Measurements from ENCODE around the gene ZBTB7C. TPM values are rescaled to one million over a fixed set of nuclear protein-coding genes. Genes with fewer than 3 reads are reported as not detected.

The ZBTB7C gene
- polyA plus RNA-seq, 2 of the 4 experiments (the other 2 are of a cell fraction): 0.10 to 0.12 TPM

DNA sequence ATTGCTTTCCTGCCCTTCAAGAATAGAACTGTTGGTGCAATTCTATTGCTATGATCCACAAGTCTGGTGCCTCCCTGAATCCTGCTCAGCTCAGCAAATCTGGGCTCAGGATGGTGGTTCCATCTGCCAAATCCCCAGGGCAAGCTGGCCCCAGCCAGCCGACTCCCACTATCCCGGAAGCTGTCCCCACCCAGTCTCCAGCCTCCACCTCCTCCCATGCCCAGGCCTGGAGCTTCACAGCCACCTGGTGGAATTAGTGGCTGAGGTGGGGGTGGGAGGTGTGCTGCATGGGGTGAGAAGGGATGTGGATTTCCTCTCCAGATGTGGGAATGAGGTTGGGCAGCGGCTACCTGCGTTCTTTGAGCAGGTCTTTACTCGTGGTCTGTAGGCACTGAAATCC, 359.4 kb downstream of the ZBTB7C start:
- FAIRE-seq (no peak), ATAC-seq (no peak), DNase-seq (ENCODE audit: low read depth in 1 of 2, low spot score in 1 of 2) (no peak)
- POLR2A ChIA-PET: no interaction called here
- CTCF ChIA-PET: interaction anchor here (0.9 to 1.7 kb wide), 3 partner anchors 12 to 395 kb away, joined by 4 to 5 read pairs (median 4); no protein-coding TSS in a partner anchor
- TF ChIP-seq, protein P1, sequence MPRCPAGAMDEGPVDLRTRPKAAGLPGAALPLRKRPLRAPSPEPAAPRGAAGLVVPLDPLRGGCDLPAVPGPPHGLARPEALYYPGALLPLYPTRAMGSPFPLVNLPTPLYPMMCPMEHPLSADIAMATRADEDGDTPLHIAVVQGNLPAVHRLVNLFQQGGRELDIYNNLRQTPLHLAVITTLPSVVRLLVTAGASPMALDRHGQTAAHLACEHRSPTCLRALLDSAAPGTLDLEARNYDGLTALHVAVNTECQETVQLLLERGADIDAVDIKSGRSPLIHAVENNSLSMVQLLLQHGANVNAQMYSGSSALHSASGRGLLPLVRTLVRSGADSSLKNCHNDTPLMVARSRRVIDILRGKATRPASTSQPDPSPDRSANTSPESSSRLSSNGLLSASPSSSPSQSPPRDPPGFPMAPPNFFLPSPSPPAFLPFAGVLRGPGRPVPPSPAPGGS (IDR thresholded peaks at IDR 0.05): no peak
- TF ChIP-seq HOXB5 (CRISPR knock-in tag; IDR thresholded peaks at IDR 0.05) (no peak), JUN (IDR thresholded peaks at IDR 0.05) (no peak), POLR2A (IDR thresholded peaks at IDR 0.05; ENCODE audit: low read length) (no peak), ZFP36 (IDR thresholded peaks at IDR 0.05; ENCODE audit: borderline replicate concordance, partially characterized antibody) (no peak), EHMT2 (IDR thresholded peaks at IDR 0.05; ENCODE audit: low read depth) (no peak)
- H3K9me3 ChIP-seq: no peaks in the 10 kb centered on the region
- H3K4me1 ChIP-seq: no peaks in the 10 kb centered on the region
- no peak overlapping the region for H3K27ac ChIP-seq
- no peak overlapping the region for H3K4me2 ChIP-seq
- no peak overlapping the region for H3K4me3 ChIP-seq
- WGBS (ENCODE audit: missing lambda C conversion rate): 61% methylated on average over 5 of the region's 5 CpGs

- DNase-seq (ENCODE audit: low read depth in 1 of 2, low spot score in 1 of 2) (no peak), ATAC-seq (no peak), FAIRE-seq (no peak)
- no peak overlapping the region for H3K4me2 ChIP-seq
- POLR2A ChIA-PET: no interaction called here
- CTCF ChIA-PET: interaction anchor here (1.5 to 2.0 kb wide), 2 partner anchors 17 to 24 kb away, joined by 3 to 8 read pairs; no protein-coding TSS in a partner anchor
- H3K9me3 ChIP-seq: 0 out of 3 replicates have a peak, but pooled peaks cover 2% of the 10 kb centered on the region
- H3K4me1 ChIP-seq: no peaks in the 10 kb centered on the region
- no peak overlapping the region for H3K4me3 ChIP-seq
- WGBS (ENCODE audit: missing lambda C conversion rate): 55% methylated on average over 3 of the region's 3 CpGs
- TF ChIP-seq RNF2 (IDR thresholded peaks at IDR 0.05; ENCODE audit: borderline replicate concordance, low read depth) (no peak), PHF8 (IDR thresholded peaks at IDR 0.05; ENCODE audit: borderline replicate concordance, low read depth) (no peak), ZSCAN20 (CRISPR knock-in tag; IDR thresholded peaks at IDR 0.05) (no peak), ELK1 (IDR thresholded peaks at IDR 0.05; ENCODE audit: low read depth, low read length) (no peak), CBX8 (IDR thresholded peaks at IDR 0.05) (no peak), RARB (CRISPR knock-in tag; IDR thresholded peaks at IDR 0.05) (no peak), CHD4 (IDR thresholded peaks at IDR 0.05; ENCODE audit: borderline replicate concordance) (no peak), POLR2AphosphoS2 (conservative IDR thresholded peaks at IDR 0.05; ENCODE audit: low read length) (no peak), HES2 (IDR thresholded peaks at IDR 0.05) (no peak), FOSL2 (IDR thresholded peaks at IDR 0.05) (no peak), FOSL2 (CRISPR knock-in tag; IDR thresholded peaks at IDR 0.05) (no peak)
- TF ChIP-seq, protein P2, sequence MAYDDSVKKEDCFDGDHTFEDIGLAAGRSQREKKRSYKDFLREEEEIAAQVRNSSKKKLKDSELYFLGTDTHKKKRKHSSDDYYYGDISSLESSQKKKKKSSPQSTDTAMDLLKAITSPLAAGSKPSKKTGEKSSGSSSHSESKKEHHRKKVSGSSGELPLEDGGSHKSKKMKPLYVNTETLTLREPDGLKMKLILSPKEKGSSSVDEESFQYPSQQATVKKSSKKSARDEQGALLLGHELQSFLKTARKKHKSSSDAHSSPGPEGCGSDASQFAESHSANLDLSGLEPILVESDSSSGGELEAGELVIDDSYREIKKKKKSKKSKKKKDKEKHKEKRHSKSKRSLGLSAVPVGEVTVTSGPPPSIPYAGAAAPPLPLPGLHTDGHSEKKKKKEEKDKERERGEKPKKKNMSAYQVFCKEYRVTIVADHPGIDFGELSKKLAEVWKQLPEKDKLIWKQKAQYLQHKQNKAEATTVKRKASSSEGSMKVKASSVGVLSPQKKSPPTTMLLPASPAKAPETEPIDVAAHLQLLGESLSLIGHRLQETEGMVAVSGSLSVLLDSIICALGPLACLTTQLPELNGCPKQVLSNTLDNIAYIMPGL (CRISPR knock-in tag; IDR thresholded peaks at IDR 0.05; ENCODE audit: borderline replicate concordance): no peak
- no peak overlapping the region for H3K27ac ChIP-seq
These were observed 360.9 kb downstream of the ZBTB7C start for GRCh38 chr18:48048251-48048650.

GRCh38 chr18:48046843-48047242, 362.3 kb downstream of the ZBTB7C start:
- H3K4me3 ChIP-seq: no peak overlapping the region
- no peaks in the 10 kb centered on the region for H3K4me1 ChIP-seq
- FAIRE-seq (no peak), ATAC-seq (no peak), DNase-seq (ENCODE audit: low read depth in 1 of 2, low spot score in 1 of 2) (no peak)
- WGBS (ENCODE audit: missing lambda C conversion rate): 44% methylated on average over 4 of the region's 5 CpGs
- H3K4me2 ChIP-seq: no peak overlapping the region
- no peak overlapping the region for H3K27ac ChIP-seq
- CTCF ChIA-PET: interaction anchor here (0.9 to 2.0 kb wide), 2 partner anchors 13 to 16 kb away, joined by 3 to 8 read pairs; no protein-coding TSS in a partner anchor
- 0 out of 3 replicates have a peak, but pooled peaks cover 3% of the 10 kb centered on the region for H3K9me3 ChIP-seq
- POLR2A ChIA-PET: no interaction called here
- TF ChIP-seq MAFK (IDR thresholded peaks at IDR 0.05; ENCODE audit: partially characterized antibody) (no peak), BHLHE40 (IDR thresholded peaks at IDR 0.05; ENCODE audit: low read depth, low read length) (no peak), POLR2AphosphoS2 (conservative IDR thresholded peaks at IDR 0.05; ENCODE audit: low read length) (no peak), RNF2 (IDR thresholded peaks at IDR 0.05; ENCODE audit: borderline replicate concordance, low read depth) (no peak), CBX2 (IDR thresholded peaks at IDR 0.05; ENCODE audit: borderline replicate concordance, low read depth) (no peak), CEBPB (IDR thresholded peaks at IDR 0.05) (no peak), TFCP2L1 (CRISPR knock-in tag; IDR thresholded peaks at IDR 0.05) (no peak), PHF8 (IDR thresholded peaks at IDR 0.05; ENCODE audit: borderline replicate concordance, low read depth) (no peak), HEYL (CRISPR knock-in tag; IDR thresholded peaks at IDR 0.05) (no peak), ZC3H11A (IDR thresholded peaks at IDR 0.05) (no peak)
- TF ChIP-seq, protein P3, sequence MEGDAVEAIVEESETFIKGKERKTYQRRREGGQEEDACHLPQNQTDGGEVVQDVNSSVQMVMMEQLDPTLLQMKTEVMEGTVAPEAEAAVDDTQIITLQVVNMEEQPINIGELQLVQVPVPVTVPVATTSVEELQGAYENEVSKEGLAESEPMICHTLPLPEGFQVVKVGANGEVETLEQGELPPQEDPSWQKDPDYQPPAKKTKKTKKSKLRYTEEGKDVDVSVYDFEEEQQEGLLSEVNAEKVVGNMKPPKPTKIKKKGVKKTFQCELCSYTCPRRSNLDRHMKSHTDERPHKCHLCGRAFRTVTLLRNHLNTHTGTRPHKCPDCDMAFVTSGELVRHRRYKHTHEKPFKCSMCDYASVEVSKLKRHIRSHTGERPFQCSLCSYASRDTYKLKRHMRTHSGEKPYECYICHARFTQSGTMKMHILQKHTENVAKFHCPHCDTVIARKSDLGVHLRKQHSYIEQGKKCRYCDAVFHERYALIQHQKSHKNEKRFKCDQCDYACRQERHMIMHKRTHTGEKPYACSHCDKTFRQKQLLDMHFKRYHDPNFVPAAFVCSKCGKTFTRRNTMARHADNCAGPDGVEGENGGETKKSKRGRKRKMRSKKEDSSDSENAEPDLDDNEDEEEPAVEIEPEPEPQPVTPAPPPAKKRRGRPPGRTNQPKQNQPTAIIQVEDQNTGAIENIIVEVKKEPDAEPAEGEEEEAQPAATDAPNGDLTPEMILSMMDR (IDR thresholded peaks at IDR 0.05): no peak
- TF ChIP-seq, protein P4, sequence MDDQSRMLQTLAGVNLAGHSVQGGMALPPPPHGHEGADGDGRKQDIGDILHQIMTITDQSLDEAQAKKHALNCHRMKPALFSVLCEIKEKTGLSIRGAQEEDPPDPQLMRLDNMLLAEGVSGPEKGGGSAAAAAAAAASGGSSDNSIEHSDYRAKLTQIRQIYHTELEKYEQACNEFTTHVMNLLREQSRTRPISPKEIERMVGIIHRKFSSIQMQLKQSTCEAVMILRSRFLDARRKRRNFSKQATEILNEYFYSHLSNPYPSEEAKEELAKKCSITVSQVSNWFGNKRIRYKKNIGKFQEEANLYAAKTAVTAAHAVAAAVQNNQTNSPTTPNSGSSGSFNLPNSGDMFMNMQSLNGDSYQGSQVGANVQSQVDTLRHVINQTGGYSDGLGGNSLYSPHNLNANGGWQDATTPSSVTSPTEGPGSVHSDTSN (IDR thresholded peaks at IDR 0.05): no peak

Measured in A549 (cell line).